Measurements from ENCODE around the gene DDX4.
"Not testable (repeated sequence)": the region's sequence is repeated elsewhere in the genome, so short reads cannot be mapped to it uniquely, and the experiment has no call there.

The DDX4 gene

DNA sequence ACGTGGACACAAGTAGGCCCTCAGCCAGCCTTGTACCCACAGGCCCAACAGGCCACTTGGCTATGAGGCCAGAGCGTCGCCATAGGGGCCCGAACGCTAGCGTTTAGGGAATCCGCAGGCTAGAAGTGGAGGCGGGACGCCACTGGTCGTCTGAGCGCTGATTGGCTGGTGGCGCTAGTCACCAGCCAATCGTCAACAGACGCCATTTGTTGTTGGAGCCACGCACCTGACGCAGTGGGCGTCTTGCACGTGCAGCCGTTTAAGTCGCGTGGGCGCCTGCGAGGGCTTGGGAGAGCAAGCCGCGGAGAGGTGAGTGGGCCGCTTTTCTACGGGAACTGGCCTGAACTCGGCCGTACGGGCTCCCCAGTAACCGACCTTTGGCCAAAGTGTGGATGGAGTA is at the start of gene DDX4:
DDX4 (plus strand) TSS at position 269 of the 400 bp plus-strand sequence. CDS start 903 bp downstream, outside the sequence.
- no peak for DNase-seq

DNA sequence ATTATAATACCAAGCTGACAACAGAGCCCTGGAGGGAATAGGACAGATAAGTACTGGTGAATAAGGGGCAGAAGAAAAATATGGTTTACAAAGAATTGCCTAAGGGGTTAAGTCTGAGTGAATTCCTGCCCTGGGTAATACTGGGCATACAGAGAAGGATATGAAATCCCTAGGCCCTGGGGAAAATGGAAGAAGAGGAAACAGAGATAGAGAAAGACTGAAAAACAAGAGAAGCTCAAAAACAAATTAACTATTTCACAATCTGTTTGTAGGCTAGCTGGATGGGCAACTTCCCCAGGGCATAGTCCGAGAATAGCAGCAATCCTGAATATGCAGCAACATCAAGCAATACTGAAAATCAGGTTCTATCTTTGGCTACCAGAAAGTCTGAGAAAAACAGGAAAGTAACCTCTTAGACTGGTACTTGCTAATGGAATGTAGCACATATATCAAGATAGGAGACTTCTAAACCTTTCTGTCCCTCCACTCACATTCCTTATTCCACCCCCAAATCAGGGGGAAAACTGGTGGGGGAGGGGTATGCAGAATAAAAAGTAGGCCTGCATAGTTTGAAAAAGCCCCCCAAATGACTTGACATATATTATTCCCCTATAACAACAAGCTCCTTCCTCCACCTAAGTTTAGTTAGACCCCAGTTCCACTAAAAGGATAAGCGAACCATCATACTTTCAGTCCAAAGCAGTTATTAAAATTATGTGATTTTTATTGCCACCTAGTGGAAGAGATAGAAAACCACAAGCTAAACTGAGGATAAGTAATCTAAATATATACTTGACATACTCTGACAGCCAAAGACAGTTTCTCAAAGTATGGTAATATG is 46.4 kb upstream of the DDX4 start:
- no peak for DNase-seq

DNA sequence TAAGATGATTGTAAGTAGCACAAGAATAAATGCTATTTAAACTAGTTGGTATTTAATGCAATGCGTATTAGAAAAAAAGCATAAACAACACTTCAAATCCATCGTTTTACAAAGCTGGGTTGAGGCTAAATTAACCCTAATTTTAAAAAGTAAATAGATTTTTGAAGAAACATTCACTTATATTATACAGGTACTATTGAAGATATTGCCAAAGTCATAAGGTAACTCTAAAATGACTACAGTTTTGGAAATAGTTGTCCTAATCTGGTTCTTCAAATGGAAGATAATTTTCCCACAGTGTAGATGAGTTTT is 45.8 kb upstream of the DDX4 start:
- DNase-seq, result no peak

DNA sequence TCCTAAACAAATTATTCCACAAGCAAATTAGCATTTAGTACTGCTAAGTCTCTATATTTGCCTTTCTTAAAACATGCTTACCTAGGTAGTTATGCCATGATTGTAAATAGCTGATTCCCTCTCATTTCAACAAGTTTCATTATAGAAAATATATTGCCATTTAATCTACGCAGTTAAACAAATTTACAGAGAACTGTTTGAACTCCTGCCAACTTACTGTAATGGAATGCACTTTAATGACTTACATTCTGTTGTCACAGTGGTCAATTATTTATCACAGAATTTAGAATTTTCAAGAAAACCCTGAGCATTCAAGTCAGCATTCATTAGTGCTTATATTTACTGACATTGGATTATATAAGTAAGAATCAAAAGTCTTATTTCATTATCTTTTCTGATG is 45.4 kb upstream of the DDX4 start:
- DNase-seq, result no peak

DNA sequence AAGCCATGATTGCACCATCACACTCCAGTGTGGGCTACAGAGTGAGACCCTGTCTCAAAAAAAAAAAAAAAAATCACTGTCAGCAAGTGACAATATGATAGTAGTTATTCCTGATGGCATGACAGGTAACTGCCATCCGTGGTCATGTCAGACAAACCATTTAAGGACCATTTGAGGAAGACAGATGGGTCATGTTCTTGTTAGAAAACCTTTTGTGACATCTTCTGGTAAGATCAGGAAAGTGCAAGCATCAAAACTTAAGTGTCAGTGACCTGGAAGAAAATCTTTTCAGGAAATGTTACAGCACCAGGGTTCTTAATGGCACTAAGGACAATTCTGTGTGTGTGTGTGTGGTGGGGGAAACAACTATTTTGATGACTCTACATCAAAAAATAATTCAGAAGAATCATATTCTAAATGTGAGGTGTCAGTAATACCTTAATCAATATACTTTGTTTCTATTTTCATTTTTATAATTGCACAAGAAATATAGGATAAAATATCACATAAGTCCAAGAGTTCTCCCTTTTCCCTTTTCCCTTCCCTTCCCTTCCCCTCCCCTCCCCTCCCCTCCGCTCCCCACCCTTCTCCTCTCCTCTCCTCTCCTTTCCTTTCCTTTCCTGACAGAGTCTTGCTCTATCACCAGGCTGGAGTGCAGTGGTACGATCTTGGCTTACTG is 43.6 kb upstream of the DDX4 start:
- DNase-seq, result no peak

DNA sequence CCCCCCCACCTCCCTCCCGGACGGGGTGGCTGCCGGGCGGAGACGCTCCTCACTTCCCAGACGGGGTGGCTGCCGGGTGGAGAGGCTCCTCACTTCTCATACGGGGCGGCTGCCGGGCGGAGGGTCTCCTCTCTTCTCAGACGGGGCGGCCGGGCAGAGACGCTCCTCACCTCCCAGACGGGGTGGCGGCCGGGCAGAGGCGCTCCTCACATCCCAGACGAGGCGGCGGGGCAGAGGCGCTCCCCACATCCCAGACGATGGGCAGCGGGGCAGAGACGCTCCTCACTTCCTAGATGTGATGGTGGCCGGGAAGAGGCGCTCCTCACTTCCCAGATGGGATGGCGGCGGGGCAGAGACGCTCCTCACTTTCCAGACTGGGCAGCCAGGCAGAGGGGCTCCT is 41.2 kb upstream of the DDX4 start:
- not testable (repeated sequence) for DNase-seq

DNA sequence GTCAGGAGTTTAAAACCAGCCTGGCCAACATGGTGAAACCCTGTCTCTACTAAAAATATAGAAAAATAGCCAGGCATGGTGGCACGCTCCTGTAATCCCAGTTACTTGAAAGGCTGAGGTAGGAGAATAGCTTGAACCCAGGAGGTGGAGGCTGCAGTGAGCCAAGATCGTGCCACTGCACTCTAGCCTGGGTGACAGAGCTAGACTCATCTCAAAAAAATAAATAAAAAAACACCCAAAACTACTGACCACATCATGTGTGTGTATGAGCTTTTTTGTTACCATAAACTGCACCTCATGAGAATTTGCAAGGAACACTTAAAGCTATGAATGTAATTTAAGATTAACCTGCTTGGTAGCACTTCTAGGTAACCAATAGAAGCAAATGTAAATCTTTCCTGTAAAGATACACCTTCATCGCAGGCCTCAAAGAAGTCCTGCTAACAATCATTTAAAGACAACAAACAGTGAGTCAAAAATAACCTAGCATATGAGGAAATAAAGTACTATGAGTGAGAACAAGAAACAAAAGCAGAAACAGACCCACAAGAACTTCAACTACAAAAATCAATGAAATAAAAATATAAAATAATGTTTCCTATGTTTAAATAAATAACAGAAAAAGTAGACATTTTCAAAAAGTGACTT is 38.7 kb upstream of the DDX4 start:
- DNase-seq, result no peak

DNA sequence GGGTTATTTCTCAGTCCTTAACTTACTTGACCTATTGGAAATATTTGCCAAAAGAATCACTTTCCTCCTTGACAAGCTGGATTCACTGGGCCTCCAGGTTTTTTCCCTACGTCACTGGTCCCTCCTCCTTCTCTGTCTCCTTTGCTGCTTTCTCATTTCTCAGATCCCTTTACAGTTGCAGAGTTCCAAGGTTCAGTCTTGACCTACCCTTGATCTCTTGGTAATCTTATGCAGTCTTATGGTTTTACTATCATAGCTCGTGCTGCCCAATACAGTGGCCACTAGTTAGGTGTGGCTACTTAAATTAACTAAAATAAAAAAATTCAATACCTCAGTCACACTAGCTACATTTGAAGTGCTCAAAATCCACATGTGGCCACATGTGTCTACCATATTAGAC is 37.1 kb upstream of the DDX4 start:
- DNase-seq, result no peak

DNA sequence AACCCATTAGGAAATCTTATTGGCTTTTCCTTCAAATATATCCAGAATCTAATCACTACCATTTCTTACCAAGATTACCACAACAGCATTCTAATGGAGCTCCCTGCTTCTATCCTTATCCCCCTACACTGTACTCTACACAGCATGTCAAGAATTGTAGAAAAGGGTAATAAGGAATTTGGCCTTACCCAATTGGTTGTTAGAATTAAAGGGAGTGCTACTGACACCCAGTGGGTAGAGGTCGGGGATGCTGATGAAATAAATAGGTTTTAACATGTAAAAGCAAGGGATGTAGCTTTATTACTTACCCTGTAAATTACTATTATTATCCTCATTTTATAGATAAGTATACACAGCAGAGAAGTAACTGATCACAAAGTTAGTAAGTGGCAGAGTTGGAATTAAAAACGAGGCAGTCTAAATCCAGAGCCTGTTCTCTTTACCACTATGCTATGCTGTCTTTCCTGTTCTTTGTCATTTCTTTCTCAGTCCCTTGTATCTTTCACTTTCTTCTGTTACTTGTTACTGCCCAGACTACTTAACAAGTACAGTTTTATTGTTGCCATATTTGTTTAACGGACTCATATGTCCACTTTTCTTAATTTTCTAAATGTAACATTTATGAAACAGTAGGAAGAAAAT is 36.3 kb upstream of the DDX4 start:
- DNase-seq, result no peak

DNA sequence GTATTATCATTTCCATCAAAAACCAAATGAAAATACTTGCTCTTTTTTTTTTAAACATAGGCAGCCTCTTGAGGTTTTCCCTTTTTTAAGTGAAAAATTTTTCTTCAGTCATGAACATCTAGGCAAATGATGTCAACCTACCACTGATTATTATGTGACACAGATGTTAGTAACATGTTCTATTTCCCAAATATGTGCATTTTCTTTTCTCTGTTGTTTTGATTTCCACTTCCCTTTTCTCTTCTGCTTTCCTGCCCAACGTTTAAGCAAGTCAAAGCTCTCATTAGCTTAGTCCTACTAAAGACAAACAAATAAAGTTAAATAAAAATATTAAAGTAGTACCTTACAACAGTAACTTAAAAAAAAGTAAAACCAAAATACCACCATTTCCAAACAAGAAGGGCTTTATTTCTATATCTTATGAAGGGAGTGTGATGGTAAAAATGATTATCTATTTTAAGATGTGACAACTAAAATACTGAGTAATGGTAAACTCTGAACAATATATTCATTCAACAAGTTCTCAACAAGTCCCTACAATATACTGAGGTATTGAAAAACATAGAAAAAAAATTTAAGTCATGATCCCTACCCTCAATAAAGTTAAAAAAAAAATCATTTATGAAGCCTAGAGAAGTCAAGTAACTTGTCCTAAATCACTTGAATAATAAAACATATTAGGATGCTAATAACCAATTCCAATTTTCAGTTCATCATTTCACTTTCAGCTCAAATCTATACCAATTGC is 35.1 kb upstream of the DDX4 start:
- DNase-seq, result no peak

DNA sequence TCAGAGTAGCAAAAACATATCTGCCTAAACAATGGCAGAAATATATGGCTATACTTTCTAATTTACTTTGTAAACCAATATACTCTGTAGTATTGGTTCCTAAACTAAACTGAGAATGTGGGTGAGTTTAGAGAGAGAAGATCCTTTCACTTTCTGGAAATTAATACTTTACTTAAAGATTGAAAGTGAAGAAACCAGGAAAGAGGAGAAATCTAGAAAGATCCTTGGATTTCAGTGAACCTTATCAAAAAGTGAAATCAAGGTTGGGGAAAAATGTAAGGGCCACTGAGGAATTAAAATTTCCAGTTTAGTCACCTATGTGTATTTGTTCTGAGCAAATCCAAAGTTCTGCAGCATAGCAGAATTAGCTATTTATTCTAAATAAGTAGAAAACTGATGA is 31.6 kb upstream of the DDX4 start:
- no peak for DNase-seq

DNA sequence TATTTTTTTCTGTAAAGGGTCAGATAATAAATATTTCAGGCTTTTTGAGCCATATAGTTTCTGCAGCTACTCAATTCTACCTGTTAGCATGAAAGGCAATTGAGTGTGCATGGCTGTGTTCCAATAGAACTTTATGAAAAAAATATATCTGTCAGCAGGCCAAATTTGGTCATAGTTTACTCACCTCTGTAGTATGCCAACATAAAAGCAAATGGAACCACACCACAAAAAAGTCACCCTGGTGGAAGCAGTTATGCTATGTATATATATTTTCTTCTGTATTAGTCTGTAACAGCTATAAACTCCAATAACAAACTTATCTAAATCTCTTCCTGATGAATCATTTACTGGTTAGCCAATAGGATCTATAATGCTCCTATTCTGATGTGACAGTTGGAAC is 29.1 kb upstream of the DDX4 start:
- DNase-seq, result no peak

DNA sequence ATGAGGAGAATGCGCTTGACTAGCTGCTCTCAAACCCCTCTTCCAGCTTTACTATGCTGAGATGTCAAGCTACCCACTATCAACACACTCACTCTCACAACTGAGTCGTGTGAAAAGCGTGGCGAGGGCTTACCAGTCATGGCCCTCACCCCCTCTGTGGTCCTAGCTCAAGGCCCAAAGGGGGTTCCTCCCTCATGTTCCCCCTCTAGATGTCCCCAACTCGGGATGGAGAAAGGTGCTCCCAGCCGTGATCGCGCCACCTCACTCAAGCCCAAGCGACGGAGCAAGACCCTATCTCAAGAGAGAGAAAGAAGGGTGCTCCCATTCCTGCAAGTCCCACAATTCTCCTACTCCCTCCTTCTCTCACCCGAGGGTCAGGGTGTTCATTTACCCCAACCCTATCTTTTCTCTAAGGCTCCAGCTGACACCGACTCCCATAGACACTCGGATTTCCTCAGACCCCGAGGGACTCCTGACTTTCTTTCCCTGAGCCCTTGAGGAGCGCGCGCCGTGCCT is 26.3 kb upstream of the DDX4 start:
- no peak for DNase-seq

DNA sequence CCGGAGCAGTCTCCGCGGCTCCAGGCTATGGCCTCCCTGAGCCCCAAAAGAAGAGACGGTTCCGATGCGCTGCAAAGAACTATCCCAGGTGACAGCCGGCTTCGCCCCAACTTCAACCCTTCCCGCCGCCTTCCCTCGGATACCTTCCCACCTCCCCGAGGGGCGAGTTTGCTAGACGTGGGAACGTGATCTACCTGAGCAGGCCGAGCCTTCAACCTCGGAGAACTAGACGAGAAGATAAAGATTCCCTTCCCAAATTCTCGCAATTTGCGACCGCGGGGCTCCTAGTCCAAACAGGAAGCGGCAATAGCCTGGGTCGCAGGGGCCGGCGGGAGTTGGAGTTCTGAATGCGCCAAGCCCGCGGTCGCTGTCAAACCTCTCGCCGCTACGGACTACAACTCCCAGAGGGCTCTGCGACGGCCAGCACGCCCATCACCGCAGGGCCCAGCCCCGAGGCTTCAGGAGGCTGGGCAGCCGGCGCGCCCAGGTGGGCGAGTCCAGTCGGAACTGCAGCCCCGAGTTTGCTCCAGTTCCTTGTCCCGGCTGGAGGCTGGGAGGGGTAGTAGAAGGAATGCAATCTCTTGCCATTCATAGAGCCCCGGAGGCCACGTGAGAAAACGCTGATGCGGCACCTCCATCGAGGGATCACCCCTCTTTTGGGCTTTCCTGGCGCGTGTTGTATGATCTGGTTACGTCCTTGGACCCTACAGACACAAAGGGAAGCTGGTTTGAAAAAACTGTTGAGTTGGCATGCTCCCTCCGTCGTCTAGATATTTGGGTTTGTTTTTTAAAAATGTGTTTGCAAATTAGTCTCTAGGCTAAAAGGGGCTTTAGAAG is 25.6 kb upstream of the DDX4 start, which contains the start of gene SLC38A9:
SLC38A9 (minus strand) TSS at position 302 of the 837 bp plus-strand sequence. CDS start 14,366 bp downstream, outside the sequence.
- peak; percentile 89 to 93 for DNase-seq

DNA sequence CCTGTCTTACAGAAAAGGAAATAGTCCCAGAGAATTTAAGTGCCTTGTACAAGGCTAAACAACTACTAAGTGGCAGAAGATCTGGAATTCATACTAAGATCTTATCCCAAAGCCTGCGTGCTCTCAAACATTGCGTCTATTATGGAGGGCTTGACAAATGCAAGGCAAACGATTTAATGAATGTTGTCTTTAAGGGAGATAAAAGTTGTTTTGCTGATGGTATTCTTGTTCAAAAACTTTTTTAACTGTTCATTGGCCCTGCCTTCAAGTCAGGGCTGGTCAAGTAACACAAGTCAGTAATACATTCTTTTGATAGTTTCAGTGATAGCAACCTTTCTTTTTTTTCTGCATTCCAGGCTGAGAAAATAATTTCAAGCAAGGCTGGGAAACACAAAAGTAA is 24.0 kb upstream of the DDX4 start:
- DNase-seq, result no peak

DNA sequence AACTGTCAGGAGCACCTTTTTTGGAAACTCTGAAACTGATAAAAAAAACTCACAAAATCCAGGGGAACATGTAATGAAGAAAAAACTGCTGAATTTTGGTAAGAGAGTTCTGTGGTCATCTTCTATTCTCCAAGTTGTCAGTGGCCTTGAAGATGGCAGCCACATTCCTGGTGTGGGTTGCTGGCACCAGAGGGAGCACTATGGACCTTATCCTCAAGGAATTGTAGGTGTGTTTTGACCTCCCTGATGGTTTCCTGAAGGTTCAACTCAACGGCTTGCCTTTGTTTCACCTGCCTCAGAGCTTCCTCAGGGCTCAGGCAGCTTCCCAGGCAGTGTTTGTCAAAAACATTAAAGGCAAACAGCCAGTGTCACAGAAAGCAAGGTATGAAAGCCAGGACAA is 23.5 kb upstream of the DDX4 start:
- DNase-seq, result no peak

DNA sequence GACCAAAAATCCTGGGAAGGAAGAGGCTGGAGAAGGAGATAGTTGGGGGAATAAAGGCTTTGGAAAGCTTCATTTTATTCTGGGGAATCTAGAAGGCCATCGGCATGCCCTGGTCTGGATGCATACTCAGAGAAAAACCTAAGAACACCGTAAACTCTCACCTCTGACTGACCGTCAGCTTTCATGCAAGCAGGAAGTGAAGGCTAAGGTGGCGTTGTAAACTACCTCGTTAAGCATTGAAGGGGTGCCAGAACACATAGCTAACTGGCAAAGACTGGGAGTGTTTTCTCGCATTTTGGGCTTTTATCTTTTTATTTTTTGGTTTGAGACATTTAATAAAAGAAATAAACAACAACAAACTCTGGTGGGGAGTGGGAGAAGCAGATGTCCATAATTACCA is 23.1 kb upstream of the DDX4 start:
- no peak for DNase-seq

DNA sequence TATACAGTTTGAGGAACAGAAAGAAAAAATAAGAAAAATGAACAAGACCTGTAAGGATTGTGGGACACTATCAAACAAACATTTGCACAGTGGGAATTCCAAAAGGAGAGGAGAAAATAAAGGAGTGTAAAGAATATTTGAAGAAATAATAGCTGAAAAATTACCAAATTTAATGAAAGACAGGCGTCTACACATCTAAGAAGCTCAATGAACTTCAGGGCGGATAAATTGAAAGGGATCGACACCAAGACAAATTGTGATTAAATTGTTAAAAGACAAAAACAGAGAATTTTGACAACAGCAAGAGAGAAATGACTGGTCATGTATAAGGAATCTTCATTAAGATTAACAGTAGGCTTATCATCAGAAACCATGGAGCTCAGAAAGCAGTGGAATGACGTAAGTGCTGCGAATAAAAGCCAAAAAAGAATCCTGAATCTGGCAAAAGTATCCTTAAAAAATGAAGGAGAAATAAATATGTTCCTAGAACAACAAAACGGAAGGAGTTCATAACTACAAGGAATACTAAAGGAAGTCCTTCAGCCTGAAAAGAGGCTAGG is 22.3 kb upstream of the DDX4 start:
- DNase-seq, result no peak

DNA sequence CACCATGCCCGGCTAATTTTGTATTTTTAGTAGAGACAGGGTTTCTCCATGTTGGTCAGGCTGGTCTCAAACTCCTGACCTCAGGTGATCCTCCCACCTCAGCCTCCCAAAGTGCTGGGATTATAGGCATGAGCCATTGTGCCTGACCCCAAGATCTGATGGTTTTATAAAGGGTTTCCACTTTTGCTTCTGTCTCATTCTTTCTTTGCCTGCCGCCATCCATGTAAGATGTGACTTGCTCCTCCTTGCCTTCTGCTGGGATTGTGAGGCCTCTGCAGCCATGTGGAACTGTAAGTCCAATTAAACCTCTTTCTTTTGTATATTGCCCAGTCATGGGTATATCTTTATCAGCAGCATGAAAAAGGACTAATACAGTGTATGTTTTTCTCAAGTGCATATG is 18.8 kb upstream of the DDX4 start:
- not testable (repeated sequence) for DNase-seq

DNA sequence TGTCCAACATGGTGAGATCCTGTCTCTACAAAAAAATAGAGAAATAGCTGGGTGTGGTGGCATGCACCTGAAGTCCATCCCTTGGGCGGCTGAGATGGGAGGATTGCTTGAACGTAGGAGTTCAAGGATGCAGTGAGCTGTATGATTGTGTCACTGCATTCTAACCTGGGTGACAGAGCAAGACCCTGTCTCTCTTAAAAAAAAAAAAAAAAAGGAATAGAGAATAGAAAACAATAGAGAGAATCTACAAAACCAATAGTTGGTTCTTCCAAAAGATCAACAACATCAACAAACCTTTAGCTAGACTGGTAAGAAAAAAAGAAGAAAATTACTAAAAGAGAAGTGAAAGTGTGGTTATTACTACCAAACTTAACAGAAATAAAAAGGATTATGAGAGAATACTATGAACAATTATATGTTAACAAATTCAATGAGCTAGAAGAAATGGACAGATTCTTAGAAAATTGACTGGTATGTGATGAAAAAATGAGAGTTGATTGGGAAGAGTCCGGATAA is 17.6 kb upstream of the DDX4 start:
- no peak for DNase-seq

DNA sequence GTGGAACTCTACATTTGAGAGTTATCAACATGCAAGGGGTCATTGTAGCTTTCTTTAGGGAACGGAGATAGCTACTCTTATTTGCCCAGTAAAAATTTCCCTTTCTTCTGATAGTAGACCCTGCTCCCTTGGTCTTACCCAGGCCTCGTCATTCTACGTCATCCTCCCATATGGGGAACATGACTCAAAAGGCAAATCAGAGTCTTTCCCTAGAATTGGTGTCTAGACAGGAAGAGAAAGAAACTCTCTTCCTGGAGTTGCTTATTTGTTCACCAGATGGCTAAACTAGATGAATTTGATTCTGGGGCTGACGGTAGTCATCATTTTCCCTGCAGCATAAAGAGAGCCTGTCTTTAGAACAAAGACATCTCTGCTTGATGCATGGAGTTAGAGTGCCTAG is 13.6 kb upstream of the DDX4 start:
- DNase-seq, result no peak

All from activated CD4-positive, alpha-beta T cell treated with anti-CD3 and anti-CD28 coated beads for 4 hours (primary cell).